HCT116 (cell line): Measurements from ENCODE around the gene LRRC2. TPM values are rescaled to one million over a fixed set of nuclear protein-coding genes. Genes with fewer than 3 reads are reported as not detected.

Source experiments
- ATAC-seq: fragments of 200-7000 bp; cut with Tn5 transposase; 2 replicates; pipeline ENCODE4 v1.9.1; 2020; ENCODE audit warnings: mild to moderate bottlenecking, moderate library complexity
- BruUV-seq: library from RNA; stranded (reverse); fragments of 400-500 nt; replicated peaks from 2 replicates; lab custom pipeline; 2021; lab: Mats Ljungman, UMichigan
- CTCF ChIA-PET: fragments of 300-600 bp; sonication (Branson Sonifier 250); formaldehyde crosslinking; loops from one replicate; lab custom pipeline; 2021; ENCODE audit warnings: antibody characterized with exemption; lab: Charles Lee
- POLR2A ChIA-PET: fragments of 300-600, 350-600 bp; sonication (Branson Sonifier 250); formaldehyde crosslinking; loops from one replicate; lab custom pipeline; 2021; ENCODE audit warnings: antibody characterized with exemption; lab: Charles Lee
- RAD21 ChIA-PET, 2 experiments: fragments of 300-600 bp; sonication (Branson Sonifier 250); formaldehyde crosslinking; loops; one replicate each; lab custom pipeline; 2023; ENCODE audit warnings: low total read pairs in 2 of 2; ENCODE audit not compliant: uncharacterized antibody in 2 of 2, unreplicated experiment in 2 of 2, low non-redundant PET in 1 of 2; lab: Charles Lee
- DNase-seq: peaks from one replicate; pipeline ENCODE4 v3.0.0-alpha.2; 2010; ENCODE audit warnings: low read depth, low spot score
- H2AFZ ChIP-seq: fragments of 200-600 bp; shearing (Covaris generic), sonication (generic); 2 replicates; pipeline ENCODE4 v1.6.1; 2017; ENCODE audit warnings: low read depth, mixed run types, mixed read lengths, antibody characterized with exemption, low read length; ENCODE audit not compliant: poor library complexity, severe bottlenecking
- H3K27ac ChIP-seq: 2 replicates; pipeline ENCODE4 v1.5.1; 2012; ENCODE audit warnings: low read depth, low read length
- H3K27me3 ChIP-seq: fragments of 200-600 bp; sonication (generic); 2 replicates; pipeline ENCODE4 v1.6.1; 2016; ENCODE audit warnings: mixed run types, low read length, mixed read lengths; ENCODE audit not compliant: insufficient read depth
- H3K36me3 ChIP-seq, 2 experiments: fragments of 200-500 bp in 1 of 2; fragments of 200-600 bp in 1 of 2; sonication (Bioruptor generic) in 1 of 2; sonication (generic) in 1 of 2; 2 replicates each; pipeline versions ENCODE4 v1.5.1 to v1.6.1; 2014 to 2016; ENCODE audit warnings: low read length in 2 of 2, inconsistent platforms in 1 of 2, mixed read lengths in 1 of 2, mixed run types in 1 of 2; ENCODE audit not compliant: insufficient read depth in 2 of 2, control insufficient read depth in 1 of 2
- H3K4me1 ChIP-seq, 2 experiments: fragments of 200-600 bp in 1 of 2; sonication (generic) in 1 of 2; 2 replicates each; pipeline versions ENCODE4 v1.5.1 to v1.6.1; 2012 to 2017; ENCODE audit warnings: low read length in 2 of 2, inconsistent platforms in 1 of 2, mild to moderate bottlenecking in 1 of 2, mixed read lengths in 1 of 2, mixed run types in 1 of 2, moderate library complexity in 1 of 2; ENCODE audit not compliant: insufficient read depth in 2 of 2, control insufficient read depth in 1 of 2
- H3K4me2 ChIP-seq: fragments of 200-600 bp; sonication (generic); 2 replicates; pipeline ENCODE4 v1.6.1; 2017; ENCODE audit warnings: mixed run types, low read length, mixed read lengths
- H3K4me3 ChIP-seq, 2 experiments: fragments of 200-600 bp in 1 of 2; sonication (generic) in 1 of 2; replicated peaks in 1 of 2; 2 replicates each; pipeline ENCODE4 v1.5.1; 2011 to 2016; ENCODE audit warnings: low read length in 2 of 2, control low read depth in 1 of 2, low read depth in 1 of 2, mild to moderate bottlenecking in 1 of 2, mixed read lengths in 1 of 2, mixed run types in 1 of 2
- H3K79me2 ChIP-seq: fragments of 200-600 bp; sonication (generic); 2 replicates; pipeline ENCODE4 v1.6.1; 2017; ENCODE audit warnings: mild to moderate bottlenecking, mixed run types, low read length, moderate library complexity, mixed read lengths; ENCODE audit not compliant: insufficient read depth
- H3K9ac ChIP-seq: fragments of 200-600 bp; sonication (generic); 2 replicates; pipeline ENCODE4 v1.6.1; 2016; ENCODE audit warnings: low read length, mixed read lengths
- H3K9me2 ChIP-seq: fragments of 200-600 bp; sonication (generic), shearing (Covaris generic); 2 replicates; pipeline ENCODE4 v1.6.1; 2017; ENCODE audit warnings: mixed run types, mild to moderate bottlenecking, moderate library complexity; ENCODE audit not compliant: insufficient read depth
- H3K9me3 ChIP-seq, 2 experiments: fragments of 200-500 bp in 1 of 2; fragments of 200-600 bp in 1 of 2; sonication (Bioruptor generic) in 1 of 2; sonication (generic) in 1 of 2; 2 replicates each; pipeline ENCODE4 v1.6.1; 2014 to 2017; ENCODE audit warnings: low read length in 2 of 2, mixed read lengths in 2 of 2, inconsistent platforms in 1 of 2, low read depth in 1 of 2, mild to moderate bottlenecking in 1 of 2, mixed run types in 1 of 2, moderate library complexity in 1 of 2; ENCODE audit not compliant: control insufficient read depth in 1 of 2, insufficient read depth in 1 of 2
- H4K20me1 ChIP-seq: fragments of 200-600 bp; sonication (generic), shearing (Covaris generic); 2 replicates; pipeline ENCODE4 v1.6.1; 2017; ENCODE audit warnings: mixed run types, mild to moderate bottlenecking, moderate library complexity; ENCODE audit not compliant: insufficient read depth
- EGR1 ChIP-seq: IDR thresholded peaks from 2 replicates; pipeline ENCODE4 v1.6.1; 2012; ENCODE audit warnings: low read depth
- POLR2A ChIP-seq: IDR thresholded peaks from 2 replicates; pipeline ENCODE4 v1.7.0; 2011; ENCODE audit warnings: borderline replicate concordance; ENCODE audit not compliant: insufficient read depth, insufficient read length; ENCODE audit errors: extremely low read depth
- SIN3A ChIP-seq: IDR thresholded peaks from 2 replicates; pipeline ENCODE4 v1.6.1; 2012; ENCODE audit warnings: low read depth
- TCF7L2 ChIP-seq: IDR thresholded peaks from 2 replicates; pipeline ENCODE4 v1.7.0; 2011; ENCODE audit warnings: borderline replicate concordance, inconsistent platforms; ENCODE audit not compliant: insufficient read depth, insufficient read length; ENCODE audit errors: extremely low read depth
- intact Hi-C: fragments of 100-400 bp; cut with micrococcal nuclease; formaldehyde crosslinking; loops from 2 replicates; pipeline ENCODE4 v1.10.0; 2022
- total RNA-seq: library from RNA; stranded (reverse); gene quantifications from one replicate; pipeline ENCODE4 v1.2.1, GENCODE V29; 2021; ENCODE audit not compliant: unreplicated experiment
- TF ChIP-seq, protein P1 (sequence below): IDR thresholded peaks from 2 replicates; pipeline ENCODE4 v1.6.1; 2012

The LRRC2 gene
- total RNA-seq, 1 experiment from 2014 or later: not detected

DNA sequence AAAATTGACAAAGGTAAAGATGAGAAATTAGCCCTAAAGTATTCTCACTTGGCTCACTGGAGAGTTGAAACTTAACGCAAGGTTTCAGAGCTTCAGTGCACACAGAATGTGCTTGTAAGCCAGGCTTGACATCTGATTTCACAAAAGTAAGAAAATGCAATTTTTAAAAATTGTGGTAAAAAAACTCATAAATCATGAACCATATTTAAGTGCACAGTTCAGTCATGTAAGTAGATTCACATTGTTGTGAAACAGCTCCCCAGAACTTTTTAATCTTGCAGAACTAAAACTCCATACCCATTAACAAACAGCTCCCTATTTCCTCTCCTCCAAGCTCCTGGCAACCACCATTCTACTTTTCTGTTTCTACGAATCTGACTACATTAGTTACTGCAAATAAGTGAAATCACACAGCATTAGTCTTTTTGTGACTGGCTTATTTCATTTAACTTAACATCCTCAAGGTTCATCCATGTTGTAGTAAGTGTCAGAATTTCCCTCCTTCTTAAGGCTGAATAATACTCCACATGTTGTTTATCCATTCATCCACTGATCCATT is 53.8 kb downstream of the LRRC2 start:
- Histone ChIP-seq H3K9me3 (no peaks in the 10 kb centered on the region), H3K27me3 (no peaks in the 10 kb centered on the region), H3K9me2 (no peaks in the 10 kb centered on the region), H3K4me3 (no peak overlapping the region), H3K79me2 (no peaks in the 10 kb centered on the region), H3K4me1 (peaks cover 20 to 21% of the 10 kb centered on the region in 2 experiments), H3K27ac (no peak overlapping the region), H3K4me2 (no peak overlapping the region), H3K9ac (no peak overlapping the region), H4K20me1 (no peaks in the 10 kb centered on the region), H2AFZ (no peak overlapping the region), H3K36me3 (no peaks in the 10 kb centered on the region)
- ChIA-PET RAD21 (no interaction called here), CTCF (no interaction called here), POLR2A (no interaction called here)
- no peak for DNase-seq
- intact Hi-C loops: no loop called here
- no peak for TF ChIP-seq SIN3A
- no TSS peak for BruUV-seq
- ATAC-seq: no peak

DNA sequence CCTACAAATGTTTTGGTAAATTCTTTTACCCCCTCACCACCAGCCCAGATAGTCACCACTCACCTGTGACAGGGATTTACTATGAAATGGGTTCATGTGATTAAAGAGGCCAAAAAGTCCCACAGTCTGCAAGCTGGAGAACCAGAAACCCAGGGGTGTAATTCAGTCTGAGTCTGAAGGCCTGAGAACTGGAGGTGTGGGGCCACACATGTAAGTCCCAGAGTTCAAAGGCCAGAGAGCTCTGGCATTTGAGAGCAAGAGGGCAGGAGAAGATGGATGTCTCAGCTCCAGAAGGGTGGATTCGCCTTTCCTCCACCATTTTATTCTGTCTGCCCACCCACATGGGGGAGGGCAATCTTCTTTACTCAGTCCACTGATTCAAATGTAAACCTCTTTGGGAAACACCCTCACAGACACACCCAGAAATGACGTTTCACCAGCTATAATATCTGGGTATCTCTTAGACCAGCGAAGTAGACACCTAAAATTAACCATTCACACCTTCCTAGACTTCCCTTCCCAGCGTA is 56.4 kb downstream of the LRRC2 start:
- no peak overlapping the region for H3K27ac ChIP-seq
- no peak overlapping the region for H2AFZ ChIP-seq
- ChIA-PET CTCF (interaction anchor here (1.1 to 2.1 kb wide), 4 partner anchors 13 to 60 kb away, joined by 3 to 7 read pairs (median 3); no protein-coding TSS in a partner anchor), RAD21 (no interaction called here), POLR2A (no interaction called here)
- H3K36me3 ChIP-seq: no peaks in the 10 kb centered on the region
- no peaks in the 10 kb centered on the region for H3K27me3 ChIP-seq
- no peaks in the 10 kb centered on the region for H3K4me1 ChIP-seq
- H3K79me2 ChIP-seq: no peaks in the 10 kb centered on the region
- no peaks in the 10 kb centered on the region for H3K9me3 ChIP-seq
- no peak overlapping the region for H3K4me2 ChIP-seq
- no peak overlapping the region for H3K9ac ChIP-seq
- DNase-seq: no peak
- intact Hi-C loops: no loop called here
- BruUV-seq: no TSS peak
- no peak overlapping the region for H3K4me3 ChIP-seq
- H4K20me1 ChIP-seq: no peaks in the 10 kb centered on the region
- H3K9me2 ChIP-seq: no peaks in the 10 kb centered on the region
- ATAC-seq: no peak
- TF ChIP-seq EGR1 (no peak), POLR2A (no peak), TCF7L2 (no peak)
- TF ChIP-seq, protein P1, sequence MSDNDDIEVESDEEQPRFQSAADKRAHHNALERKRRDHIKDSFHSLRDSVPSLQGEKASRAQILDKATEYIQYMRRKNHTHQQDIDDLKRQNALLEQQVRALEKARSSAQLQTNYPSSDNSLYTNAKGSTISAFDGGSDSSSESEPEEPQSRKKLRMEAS: no peak
